Measurements from ENCODE around the gene TMEM147. TPM values are rescaled to one million over a fixed set of nuclear protein-coding genes. Genes with fewer than 3 reads are reported as not detected.

The TMEM147 gene
- total RNA-seq, 6 experiments from 2014 or later: 104 to 130 (median 115) TPM

DNA sequence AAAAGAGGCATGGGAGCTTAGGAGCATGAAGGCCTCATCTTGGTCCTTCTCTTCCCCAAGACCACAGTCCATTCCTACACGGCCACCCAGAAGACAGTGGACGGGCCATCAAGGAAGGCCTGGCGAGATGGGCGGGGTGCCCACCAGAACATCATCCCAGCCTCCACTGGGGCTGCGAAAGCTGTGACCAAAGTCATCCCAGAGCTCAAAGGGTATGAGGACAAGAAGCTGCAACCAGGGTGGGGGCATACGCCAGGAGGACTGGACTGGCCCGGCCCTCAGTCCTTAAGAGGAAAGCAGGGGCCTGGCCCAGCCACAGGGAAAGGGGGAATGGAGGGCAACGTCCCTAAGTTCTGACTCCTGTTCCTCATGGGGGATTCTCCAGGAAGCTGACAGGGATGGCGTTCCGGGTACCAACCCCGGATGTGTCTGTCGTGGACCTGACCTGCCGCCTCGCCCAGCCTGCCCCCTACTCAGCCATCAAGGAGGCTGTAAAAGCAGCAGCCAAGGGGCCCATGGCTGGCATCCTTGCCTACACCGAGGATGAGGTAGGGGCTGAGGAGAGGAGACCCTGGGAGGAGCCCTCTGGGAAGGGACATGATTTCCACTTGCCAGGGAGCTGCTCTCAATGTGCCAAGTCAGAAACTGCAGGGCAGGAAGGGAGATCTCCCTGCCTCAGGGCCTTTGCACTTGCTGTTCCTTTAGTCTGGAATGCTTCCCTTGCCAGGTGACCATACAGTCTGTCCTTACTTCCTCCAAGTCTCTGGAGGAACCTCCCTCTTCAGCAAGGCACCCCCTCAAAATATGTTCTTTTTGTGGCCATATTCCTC, 1.9 kb upstream of the TMEM147 start:
- peaks cover 12% of the 10 kb centered on the region; the same call in 1 of the 2 replicates for H3K36me3 Mint-ChIP-seq (ENCODE audit: low read depth)
- H3K27ac Mint-ChIP-seq: no peak overlapping the region
- peaks cover 22% of the 10 kb centered on the region for H3K4me1 Mint-ChIP-seq (ENCODE audit: low read depth)
- peaks cover 2% of the 10 kb centered on the region for H3K27me3 Mint-ChIP-seq (ENCODE audit: insufficient read depth)
- H3K4me3 Mint-ChIP-seq: no peak overlapping the region
- DNase-seq: no peak
- no peak for TF ChIP-seq CTCF (IDR thresholded peaks at IDR 0.05)
- H3K9me3 Mint-ChIP-seq: no peaks in the 10 kb centered on the region

- Mint-ChIP-seq H3K36me3 (ENCODE audit: low read depth) (peaks cover 12% of the 10 kb centered on the region; the same call in 1 of the 2 replicates), H3K4me1 (ENCODE audit: low read depth) (peaks cover 22% of the 10 kb centered on the region), H3K27ac (peak overlapping the region; percentile 85), H3K4me3 (peak overlapping the region; percentile 97), H3K27me3 (ENCODE audit: insufficient read depth) (peaks cover 2% of the 10 kb centered on the region), H3K9me3 (no peaks in the 10 kb centered on the region)
- no peak for TF ChIP-seq CTCF (IDR thresholded peaks at IDR 0.05)
- DNase-seq: no peak
Measured at GRCh38 chr19:35544110-35544802, 1.2 kb upstream of the TMEM147 start.

- H3K36me3 Mint-ChIP-seq (ENCODE audit: low read depth): peaks cover 6% of the 10 kb centered on the region; the same call in 1 of the 2 replicates
- H3K9me3 Mint-ChIP-seq: no peaks in the 10 kb centered on the region
- peak overlapping the region; percentile 97 for H3K4me3 Mint-ChIP-seq
- no peak for DNase-seq
- peaks cover 22% of the 10 kb centered on the region for H3K4me1 Mint-ChIP-seq (ENCODE audit: low read depth)
- peaks cover 2% of the 10 kb centered on the region for H3K27me3 Mint-ChIP-seq (ENCODE audit: insufficient read depth)
- no peak for TF ChIP-seq CTCF (IDR thresholded peaks at IDR 0.05)
- H3K27ac Mint-ChIP-seq: peak overlapping the region; percentile 75
Measured at GRCh38 chr19:35545855-35546381, 492 bp downstream of the TMEM147 start.

DNA sequence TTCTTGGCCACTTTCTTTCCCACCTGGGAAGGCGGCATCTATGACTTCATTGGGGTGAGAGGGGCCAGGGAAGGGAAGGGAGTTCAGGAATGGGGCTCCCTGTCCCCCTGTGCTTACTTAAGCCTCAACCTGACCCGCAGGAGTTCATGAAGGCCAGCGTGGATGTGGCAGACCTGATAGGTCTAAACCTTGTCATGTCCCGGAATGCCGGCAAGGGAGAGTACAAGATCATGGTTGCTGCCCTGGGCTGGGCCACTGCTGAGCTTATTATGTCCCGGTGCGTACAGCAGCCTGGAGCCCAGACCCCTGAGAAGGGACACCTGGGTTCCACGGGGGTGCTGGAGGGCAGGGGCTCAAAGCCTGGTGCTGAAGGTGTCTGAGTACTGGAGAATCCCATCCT, 1.1 kb downstream of the TMEM147 start:
- peaks cover 22% of the 10 kb centered on the region for H3K4me1 Mint-ChIP-seq (ENCODE audit: low read depth)
- no peak for TF ChIP-seq CTCF (IDR thresholded peaks at IDR 0.05)
- H3K27me3 Mint-ChIP-seq (ENCODE audit: insufficient read depth): peaks cover 2% of the 10 kb centered on the region
- H3K4me3 Mint-ChIP-seq: peak overlapping the region; percentile 97
- no peaks in the 10 kb centered on the region for H3K9me3 Mint-ChIP-seq
- H3K27ac Mint-ChIP-seq: peak overlapping the region; percentile 75
- H3K36me3 Mint-ChIP-seq (ENCODE audit: low read depth): peaks cover 6% of the 10 kb centered on the region; the same call in 1 of the 2 replicates
- no peak for DNase-seq

GRCh38 chr19:35549174-35549788, 3.9 kb downstream of the TMEM147 start:
- DNase-seq: peak; percentile 46
- H3K36me3 Mint-ChIP-seq (ENCODE audit: low read depth): peaks cover 6% of the 10 kb centered on the region; the same call in 1 of the 2 replicates
- TF ChIP-seq CTCF (IDR thresholded peaks at IDR 0.05): peak; percentile 92
- peaks cover 19% of the 10 kb centered on the region for H3K4me1 Mint-ChIP-seq (ENCODE audit: low read depth)
- no peak overlapping the region for H3K4me3 Mint-ChIP-seq
- H3K9me3 Mint-ChIP-seq: no peaks in the 10 kb centered on the region
- no peak overlapping the region for H3K27ac Mint-ChIP-seq
- peaks cover 6% of the 10 kb centered on the region for H3K27me3 Mint-ChIP-seq (ENCODE audit: insufficient read depth)

Measured in HFFc6 (cell line).